ENCODE measurements around the gene LRRC51.
"Not testable (repeated sequence)": the region's sequence is repeated elsewhere in the genome, so short reads cannot be mapped to it uniquely, and the experiment has no call there.

Gene LRRC51

DNA sequence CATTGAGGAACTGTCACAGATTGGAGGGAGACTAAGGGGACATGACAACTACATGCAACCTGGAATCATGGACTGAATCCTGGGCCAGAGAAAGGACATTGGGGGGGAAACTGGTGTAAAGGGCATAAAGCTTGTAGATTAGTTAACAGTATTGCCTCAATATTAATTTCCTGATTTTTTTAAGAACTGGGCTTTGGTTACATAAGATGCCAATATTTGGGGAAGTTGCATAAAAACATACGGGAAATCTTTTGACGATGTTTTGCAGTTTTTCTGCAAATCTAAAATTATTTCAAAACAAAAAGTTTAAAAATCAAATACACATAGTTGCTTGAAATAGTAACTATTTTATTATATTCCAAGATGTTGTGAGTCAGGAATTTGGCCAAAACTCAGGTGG, 52.0 kb downstream of the LRRC51 start:
- no peak overlapping the region for H2BK120ac ChIP-seq (ENCODE audit: low read depth, low read length)
- H4K5ac ChIP-seq (ENCODE audit: low read length): no peak overlapping the region
- no peak for DNase-seq
- WGBS (ENCODE audit: extremely low coverage, insufficient coverage, low lambda C conversion rate): no CpG with 5 or more reads among the region's 2 CpGs
- H3K4me3 ChIP-seq (ENCODE audit: low read length): no peak overlapping the region
- no peak overlapping the region for H3K23ac ChIP-seq (ENCODE audit: low read length)
- no peak overlapping the region for H2AK5ac ChIP-seq (ENCODE audit: low read length)
- no peak overlapping the region for H3K4ac ChIP-seq (ENCODE audit: low read depth, low read length)
- H2BK5ac ChIP-seq (ENCODE audit: low read length): no peak overlapping the region
- H3K27ac ChIP-seq (ENCODE audit: low read depth, low read length): no peak overlapping the region
- H3K79me2 ChIP-seq (ENCODE audit: control insufficient read depth, insufficient read depth, low read length): no peaks in the 10 kb centered on the region
- no peak overlapping the region for H4K8ac ChIP-seq (ENCODE audit: low read depth, low read length)
- no peaks in the 10 kb centered on the region for H3K36me3 ChIP-seq (ENCODE audit: control insufficient read depth, insufficient read depth, low read length)
- no peak overlapping the region for H3K56ac ChIP-seq (ENCODE audit: low read length)
- H3K27me3 ChIP-seq (ENCODE audit: insufficient read depth, low read length, poor library complexity): no peaks in the 10 kb centered on the region
- H3K18ac ChIP-seq (ENCODE audit: low read length): no peak overlapping the region
- no peak overlapping the region for H3K9ac ChIP-seq (ENCODE audit: low read length)
- H3K4me2 ChIP-seq (ENCODE audit: low read length): no peak overlapping the region
- H2BK15ac ChIP-seq (replicated peaks; ENCODE audit: low read depth): no peak overlapping the region
- no peaks in the 10 kb centered on the region for H3K4me1 ChIP-seq (ENCODE audit: control insufficient read depth, low read depth, low read length)
- H3K79me1 ChIP-seq (ENCODE audit: low read length): no peaks in the 10 kb centered on the region

DNA sequence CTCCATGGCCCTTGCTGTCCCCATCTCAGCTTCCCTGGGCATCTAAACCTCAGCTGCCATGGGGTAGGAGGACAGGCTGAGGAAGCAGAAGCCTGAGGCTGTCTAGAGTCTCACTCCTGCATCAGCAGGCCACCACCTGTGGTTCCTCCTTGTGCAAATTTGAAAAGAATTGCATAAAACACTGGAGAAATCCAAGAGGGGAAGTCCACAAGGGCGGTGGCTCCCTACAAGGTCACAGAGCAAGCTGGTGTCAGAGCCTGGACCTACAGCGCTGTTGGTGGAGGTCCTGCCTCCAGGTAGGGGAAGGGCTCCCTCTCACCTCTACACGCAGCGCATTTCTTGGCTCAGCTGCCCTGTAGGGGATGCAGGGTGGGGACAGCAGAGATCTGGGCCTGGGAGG, 54.8 kb downstream of the LRRC51 start, which contains the start of gene FOLR3:
TSS of gene FOLR3 (plus strand) at position 253 of the 400 bp plus-strand sequence. CDS start 228 bp downstream, outside the sequence.
- not testable (repeated sequence) for H3K4me1 ChIP-seq (ENCODE audit: control insufficient read depth, low read depth, low read length); DNase-seq; H4K5ac ChIP-seq (ENCODE audit: low read length); H3K23ac ChIP-seq (ENCODE audit: low read length); H2AK5ac ChIP-seq (ENCODE audit: low read length); H2BK120ac ChIP-seq (ENCODE audit: low read depth, low read length); H2BK5ac ChIP-seq (ENCODE audit: low read length); H3K27ac ChIP-seq (ENCODE audit: low read depth, low read length); H3K4me3 ChIP-seq (ENCODE audit: low read length); H3K79me1 ChIP-seq (ENCODE audit: low read length); H3K9ac ChIP-seq (ENCODE audit: low read length); H3K27me3 ChIP-seq (ENCODE audit: insufficient read depth, low read length, poor library complexity); H3K79me2 ChIP-seq (ENCODE audit: control insufficient read depth, insufficient read depth, low read length); H4K8ac ChIP-seq (ENCODE audit: low read depth, low read length); H3K4me2 ChIP-seq (ENCODE audit: low read length); H3K18ac ChIP-seq (ENCODE audit: low read length); H3K56ac ChIP-seq (ENCODE audit: low read length); H3K36me3 ChIP-seq (ENCODE audit: control insufficient read depth, insufficient read depth, low read length); H3K4ac ChIP-seq (ENCODE audit: low read depth, low read length); H2BK15ac ChIP-seq (replicated peaks; ENCODE audit: low read depth)
- no CpG with 5 or more reads among the region's 4 CpGs for WGBS (ENCODE audit: extremely low coverage, insufficient coverage, low lambda C conversion rate)

DNA sequence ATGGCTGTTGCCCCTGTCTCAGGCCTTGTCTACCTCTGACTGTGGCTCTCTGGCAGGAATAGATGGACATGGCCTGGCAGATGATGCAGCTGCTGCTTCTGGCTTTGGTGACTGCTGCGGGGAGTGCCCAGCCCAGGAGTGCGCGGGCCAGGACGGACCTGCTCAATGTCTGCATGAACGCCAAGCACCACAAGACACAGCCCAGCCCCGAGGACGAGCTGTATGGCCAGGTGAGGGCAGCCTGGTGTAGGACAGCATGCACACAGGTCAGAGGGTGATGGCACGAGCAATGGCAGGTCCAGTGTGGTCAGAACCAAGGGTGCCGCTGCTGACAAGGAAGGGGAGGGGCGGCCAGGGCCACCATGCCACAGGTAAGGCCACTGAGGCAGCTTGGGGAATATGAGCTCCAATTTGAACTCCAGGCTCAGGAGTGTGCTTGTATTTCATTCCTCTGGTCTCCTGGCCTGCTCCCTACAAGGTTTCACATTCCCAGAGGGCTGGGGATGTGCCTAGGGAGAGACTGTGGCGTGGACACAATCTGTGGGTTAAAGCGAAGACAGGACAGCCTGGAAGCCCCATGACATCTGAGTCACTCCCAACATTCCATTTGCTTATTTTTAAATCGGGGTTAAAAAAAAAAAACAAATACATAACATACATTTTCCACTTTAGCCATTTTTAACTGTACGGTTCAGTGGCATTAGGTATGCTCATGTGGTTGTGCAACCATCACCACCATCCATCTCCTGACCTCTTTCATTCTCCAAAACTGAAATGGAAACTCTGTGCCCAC, 55.4 kb downstream of the LRRC51 start:
- Histone ChIP-seq H3K18ac (ENCODE audit: low read length) (no peak overlapping the region), H3K36me3 (ENCODE audit: control insufficient read depth, insufficient read depth, low read length) (no peaks in the 10 kb centered on the region), H3K9ac (ENCODE audit: low read length) (no peak overlapping the region), H3K4me3 (ENCODE audit: low read length) (no peak overlapping the region), H2AK5ac (ENCODE audit: low read length) (no peak overlapping the region), H4K5ac (ENCODE audit: low read length) (no peak overlapping the region), H4K8ac (ENCODE audit: low read depth, low read length) (no peak overlapping the region), H2BK5ac (ENCODE audit: low read length) (no peak overlapping the region), H2BK120ac (ENCODE audit: low read depth, low read length) (no peak overlapping the region), H2BK15ac (replicated peaks; ENCODE audit: low read depth) (no peak overlapping the region), H3K56ac (ENCODE audit: low read length) (no peak overlapping the region), H3K27me3 (ENCODE audit: insufficient read depth, low read length, poor library complexity) (no peaks in the 10 kb centered on the region), H3K79me1 (ENCODE audit: low read length) (no peaks in the 10 kb centered on the region), H3K4me1 (ENCODE audit: control insufficient read depth, low read depth, low read length) (no peaks in the 10 kb centered on the region), H3K27ac (ENCODE audit: low read depth, low read length) (no peak overlapping the region), H3K79me2 (ENCODE audit: control insufficient read depth, insufficient read depth, low read length) (no peaks in the 10 kb centered on the region), H3K4ac (ENCODE audit: low read depth, low read length) (no peak overlapping the region), H3K4me2 (ENCODE audit: low read length) (no peak overlapping the region), H3K23ac (ENCODE audit: low read length) (no peak overlapping the region)
- no CpG with 5 or more reads among the region's 14 CpGs for WGBS (ENCODE audit: extremely low coverage, insufficient coverage, low lambda C conversion rate)
- DNase-seq: no peak

DNA sequence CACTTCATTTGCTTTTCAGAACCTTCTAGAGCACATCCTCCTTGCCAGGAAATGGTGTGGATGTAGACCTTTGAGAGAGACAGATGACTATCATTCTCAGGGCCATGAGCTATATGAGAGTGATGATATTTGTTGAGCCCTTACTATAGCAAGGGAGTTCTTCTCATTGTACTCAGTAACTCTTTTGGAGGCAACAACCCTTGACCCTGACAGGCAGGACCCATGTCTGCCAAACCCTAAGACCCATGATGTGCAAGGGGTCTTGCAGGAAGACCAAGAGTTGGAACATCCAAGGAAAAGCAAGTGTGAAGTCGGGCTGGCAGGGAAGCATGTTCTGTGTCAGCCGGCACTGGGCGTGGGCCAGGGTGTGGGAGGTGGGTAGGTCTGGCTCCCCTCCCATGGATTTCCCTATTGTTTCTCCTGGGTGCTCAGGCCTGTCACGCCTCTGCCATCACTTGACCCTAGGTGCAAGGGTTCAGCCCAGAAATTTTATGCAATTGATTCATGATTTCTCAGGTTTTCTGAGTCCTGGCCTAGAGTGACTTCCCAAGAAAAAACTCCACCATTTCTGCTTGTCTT, 56.1 kb downstream of the LRRC51 start:
- Histone ChIP-seq H3K4me2 (ENCODE audit: low read length) (no peak overlapping the region), H3K18ac (ENCODE audit: low read length) (no peak overlapping the region), H3K27ac (ENCODE audit: low read depth, low read length) (no peak overlapping the region), H3K79me1 (ENCODE audit: low read length) (no peaks in the 10 kb centered on the region), H3K79me2 (ENCODE audit: control insufficient read depth, insufficient read depth, low read length) (no peaks in the 10 kb centered on the region), H2BK15ac (replicated peaks; ENCODE audit: low read depth) (no peak overlapping the region), H3K23ac (ENCODE audit: low read length) (no peak overlapping the region), H2BK5ac (ENCODE audit: low read length) (no peak overlapping the region), H2BK120ac (ENCODE audit: low read depth, low read length) (no peak overlapping the region), H3K4me1 (ENCODE audit: control insufficient read depth, low read depth, low read length) (no peaks in the 10 kb centered on the region), H4K8ac (ENCODE audit: low read depth, low read length) (no peak overlapping the region), H3K9ac (ENCODE audit: low read length) (no peak overlapping the region), H3K56ac (ENCODE audit: low read length) (no peak overlapping the region), H2AK5ac (ENCODE audit: low read length) (no peak overlapping the region), H3K4me3 (ENCODE audit: low read length) (no peak overlapping the region), H4K5ac (ENCODE audit: low read length) (no peak overlapping the region), H3K27me3 (ENCODE audit: insufficient read depth, low read length, poor library complexity) (no peaks in the 10 kb centered on the region), H3K4ac (ENCODE audit: low read depth, low read length) (no peak overlapping the region), H3K36me3 (ENCODE audit: control insufficient read depth, insufficient read depth, low read length) (no peaks in the 10 kb centered on the region)
- DNase-seq: no peak
- no CpG with 5 or more reads among the region's 4 CpGs for WGBS (ENCODE audit: extremely low coverage, insufficient coverage, low lambda C conversion rate)

DNA sequence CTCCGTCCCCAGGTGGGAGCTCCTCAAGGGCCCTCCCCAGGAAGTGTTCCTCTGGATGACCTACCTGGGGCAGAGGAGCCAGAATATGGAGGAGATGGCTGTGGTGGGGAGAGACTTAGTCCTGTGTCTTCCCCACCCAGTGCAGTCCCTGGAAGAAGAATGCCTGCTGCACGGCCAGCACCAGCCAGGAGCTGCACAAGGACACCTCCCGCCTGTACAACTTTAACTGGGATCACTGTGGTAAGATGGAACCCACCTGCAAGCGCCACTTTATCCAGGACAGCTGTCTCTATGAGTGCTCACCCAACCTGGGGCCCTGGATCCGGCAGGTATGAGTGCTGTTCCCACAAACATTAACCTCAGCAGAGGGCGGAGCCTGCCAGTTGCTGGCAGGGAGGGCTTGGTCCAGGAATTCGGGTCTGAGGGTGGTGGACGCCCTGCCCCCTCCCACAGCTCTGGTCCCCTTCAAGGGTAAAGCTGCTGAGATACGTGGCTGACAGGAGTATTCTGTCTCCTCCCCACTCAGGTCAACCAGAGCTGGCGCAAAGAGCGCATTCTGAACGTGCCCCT, 58.3 kb downstream of the LRRC51 start:
- Histone ChIP-seq H3K4ac (ENCODE audit: low read depth, low read length) (no peak overlapping the region), H3K9ac (ENCODE audit: low read length) (no peak overlapping the region), H3K27me3 (ENCODE audit: insufficient read depth, low read length, poor library complexity) (no peaks in the 10 kb centered on the region), H3K36me3 (ENCODE audit: control insufficient read depth, insufficient read depth, low read length) (no peaks in the 10 kb centered on the region), H3K56ac (ENCODE audit: low read length) (no peak overlapping the region), H3K79me2 (ENCODE audit: control insufficient read depth, insufficient read depth, low read length) (no peaks in the 10 kb centered on the region), H3K4me1 (ENCODE audit: control insufficient read depth, low read depth, low read length) (no peaks in the 10 kb centered on the region), H3K27ac (ENCODE audit: low read depth, low read length) (no peak overlapping the region), H3K23ac (ENCODE audit: low read length) (no peak overlapping the region), H3K4me2 (ENCODE audit: low read length) (no peak overlapping the region), H4K8ac (ENCODE audit: low read depth, low read length) (no peak overlapping the region), H4K5ac (ENCODE audit: low read length) (no peak overlapping the region), H2BK15ac (replicated peaks; ENCODE audit: low read depth) (no peak overlapping the region), H3K79me1 (ENCODE audit: low read length) (no peaks in the 10 kb centered on the region), H2BK120ac (ENCODE audit: low read depth, low read length) (no peak overlapping the region), H2AK5ac (ENCODE audit: low read length) (no peak overlapping the region), H2BK5ac (ENCODE audit: low read length) (no peak overlapping the region), H3K4me3 (ENCODE audit: low read length) (no peak overlapping the region), H3K18ac (ENCODE audit: low read length) (no peak overlapping the region)
- no CpG with 5 or more reads among the region's 12 CpGs for WGBS (ENCODE audit: extremely low coverage, insufficient coverage, low lambda C conversion rate)
- DNase-seq: no peak
